Activated CD4-positive, alpha-beta T cell treated with anti-CD3 and anti-CD28 coated beads, Interleukin-2, amount 50 U/mL, for 48 hours (primary cell): ENCODE measurements around the gene SECISBP2.
A peak's percentile ranks its signal among the peaks of the same experiment; 100 is the strongest.

Source experiments
- DNase-seq, 2 experiments: peaks; one replicate each; pipeline ENCODE4 v3.0.0-alpha.2; 2020

The SECISBP2 gene

DNA sequence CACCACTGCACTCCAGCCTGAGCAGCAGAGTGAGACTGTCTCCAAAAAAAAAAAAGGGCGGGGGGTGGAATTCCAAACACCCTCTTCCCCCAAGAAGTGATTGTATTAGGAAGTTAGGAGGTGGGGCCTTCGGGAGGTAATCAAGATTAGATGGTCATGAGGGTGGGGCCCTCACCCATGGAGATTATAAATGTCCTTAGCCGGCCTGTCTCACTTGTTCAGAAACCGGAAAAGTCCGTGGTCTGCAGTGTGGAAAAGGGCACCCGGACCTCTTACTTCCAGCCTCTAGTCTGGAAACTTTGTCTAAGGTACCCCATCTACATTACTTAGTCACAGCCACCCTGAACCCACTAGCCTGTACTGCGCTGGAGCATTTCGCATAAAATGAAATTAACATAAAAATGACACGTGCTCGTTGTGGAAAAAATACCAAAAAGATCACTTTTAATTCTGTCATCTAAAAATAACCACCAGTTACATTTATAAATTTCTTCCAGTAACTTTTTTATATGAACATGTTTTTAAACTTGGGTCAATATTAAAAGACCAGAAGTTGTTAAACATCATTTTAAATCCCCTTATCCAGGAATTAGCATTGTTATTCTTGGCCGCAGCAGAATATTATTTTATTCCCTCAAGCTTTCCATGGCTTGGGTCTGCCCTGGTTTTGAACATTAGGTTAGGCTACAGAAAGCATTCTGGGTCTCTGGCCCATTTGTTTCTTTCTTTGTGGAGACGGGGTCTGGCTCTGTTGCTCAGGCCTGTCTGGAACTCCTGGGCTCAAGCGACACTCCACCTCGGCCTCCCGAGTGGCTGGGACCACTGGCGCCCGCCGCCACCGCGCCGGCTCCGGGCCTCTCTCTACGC is 8.5 kb upstream of the SECISBP2 start:
- peak in 1 of 2 experiments; percentile 12 for DNase-seq

GRCh38 chr9:89310475-89311345 is 7.6 kb upstream of the SECISBP2 start, which contains the start of gene CKS2:
Gene CKS2 (plus strand): TSS chr9:89311195. CDS start chr9:89311293, 98 bp downstream.
- peak; percentile 99 to 100 for DNase-seq

DNA sequence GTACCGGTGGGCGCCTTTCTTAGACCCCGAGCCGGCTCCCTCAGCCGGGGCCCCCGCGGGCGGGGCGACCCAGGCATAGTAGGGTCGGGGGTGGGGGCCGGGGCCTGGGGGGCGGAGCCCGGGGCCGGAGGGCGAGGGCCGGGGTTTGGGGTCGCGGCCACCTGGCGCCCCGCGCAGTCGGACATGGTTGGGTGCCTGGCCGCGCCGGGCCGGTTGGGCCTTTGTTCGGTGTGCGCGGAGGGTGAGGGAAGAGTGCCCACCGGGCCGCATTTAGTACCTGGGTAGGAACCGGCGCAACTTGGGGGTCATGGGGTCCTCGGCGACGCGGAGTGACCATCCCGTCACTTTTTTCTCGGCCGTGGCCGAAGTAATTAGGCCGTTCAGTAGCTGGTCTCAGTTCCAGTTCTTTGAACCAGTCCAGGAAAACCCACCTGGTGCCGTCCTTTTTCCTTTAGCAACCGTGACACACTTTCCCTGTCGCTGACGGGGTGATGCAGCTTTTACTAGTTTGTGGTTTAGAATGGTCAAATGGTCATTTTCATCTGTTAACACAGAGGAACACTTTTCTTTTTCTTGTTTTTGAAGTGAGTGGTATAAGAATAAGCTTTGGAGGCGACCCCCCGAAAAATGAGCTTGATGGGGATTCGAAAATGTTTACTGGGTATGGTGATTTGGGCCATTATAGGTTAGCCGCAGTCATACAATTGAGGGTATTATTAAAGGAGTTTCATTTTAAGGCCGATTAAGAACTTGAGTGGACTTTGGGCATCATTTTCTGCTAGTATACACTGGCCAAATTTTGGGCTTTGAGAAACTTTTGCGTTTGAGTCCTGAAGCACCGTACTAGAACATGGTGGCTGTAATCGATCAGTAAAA is 6.7 kb upstream of the SECISBP2 start:
- peak in 1 of 2 experiments; percentile 21 for DNase-seq

DNA sequence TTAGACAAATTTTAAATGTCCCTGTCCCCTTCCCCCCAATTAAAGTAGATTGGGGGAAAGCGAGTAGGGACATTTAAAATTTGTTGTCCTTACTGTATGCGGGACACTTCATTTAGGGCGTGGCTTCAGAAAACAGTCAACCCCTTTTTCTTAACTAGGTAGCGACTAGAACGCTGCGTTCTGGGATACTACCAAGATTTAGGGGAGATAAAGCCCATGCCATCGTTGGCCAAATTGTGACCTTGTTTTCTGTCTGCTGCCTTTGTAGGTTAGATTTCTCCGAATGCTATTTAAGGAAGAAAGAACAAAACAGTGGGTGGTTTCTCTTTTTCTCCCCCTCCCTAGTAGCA is 6.1 kb upstream of the SECISBP2 start:
- peak in 1 of 2 experiments; percentile 14 for DNase-seq

DNA sequence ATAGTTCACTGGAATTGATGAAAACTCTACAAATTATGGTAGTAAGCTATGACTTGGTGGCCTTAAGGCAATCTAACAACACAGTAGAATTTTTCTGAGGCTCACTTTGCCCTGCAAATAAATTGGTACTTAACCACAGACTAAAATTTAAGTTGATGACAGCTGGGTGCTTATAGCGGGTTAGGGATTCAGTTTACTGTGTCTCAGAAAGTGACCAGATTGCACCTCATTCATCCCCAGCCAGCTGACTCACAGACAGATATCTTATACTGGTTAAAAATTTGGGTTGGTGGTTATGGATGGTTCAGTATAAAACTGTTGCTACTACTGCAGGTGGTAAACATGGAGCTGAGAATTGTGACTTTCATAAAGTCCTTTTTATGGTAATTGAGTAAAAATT is 4.5 kb upstream of the SECISBP2 start:
- no peak for DNase-seq

- no peak for DNase-seq
Measured at GRCh38 chr9:89314955-89315354, 3.3 kb upstream of the SECISBP2 start.

- no peak for DNase-seq
Measured at GRCh38 chr9:89315482-89315881, 2.8 kb upstream of the SECISBP2 start.

DNA sequence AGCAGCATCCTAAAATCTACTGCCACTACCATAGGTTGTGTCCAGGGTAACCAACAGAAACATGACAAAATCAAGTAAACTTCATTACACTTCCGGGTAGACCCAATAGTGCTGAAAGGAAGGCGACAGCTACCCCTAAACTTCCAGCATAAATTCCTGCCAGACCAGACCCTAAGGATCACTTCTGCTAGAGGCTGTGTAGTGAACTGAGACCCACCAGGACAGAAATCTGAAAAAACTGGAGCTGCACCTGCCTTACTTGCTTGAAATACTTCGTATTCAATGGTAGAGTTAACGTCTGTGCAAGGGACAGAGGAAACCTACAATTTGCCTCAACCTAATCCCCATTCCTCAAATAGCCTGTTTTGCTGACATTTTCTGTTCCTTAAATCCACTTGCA is 1.0 kb upstream of the SECISBP2 start:
- no peak for DNase-seq

DNA sequence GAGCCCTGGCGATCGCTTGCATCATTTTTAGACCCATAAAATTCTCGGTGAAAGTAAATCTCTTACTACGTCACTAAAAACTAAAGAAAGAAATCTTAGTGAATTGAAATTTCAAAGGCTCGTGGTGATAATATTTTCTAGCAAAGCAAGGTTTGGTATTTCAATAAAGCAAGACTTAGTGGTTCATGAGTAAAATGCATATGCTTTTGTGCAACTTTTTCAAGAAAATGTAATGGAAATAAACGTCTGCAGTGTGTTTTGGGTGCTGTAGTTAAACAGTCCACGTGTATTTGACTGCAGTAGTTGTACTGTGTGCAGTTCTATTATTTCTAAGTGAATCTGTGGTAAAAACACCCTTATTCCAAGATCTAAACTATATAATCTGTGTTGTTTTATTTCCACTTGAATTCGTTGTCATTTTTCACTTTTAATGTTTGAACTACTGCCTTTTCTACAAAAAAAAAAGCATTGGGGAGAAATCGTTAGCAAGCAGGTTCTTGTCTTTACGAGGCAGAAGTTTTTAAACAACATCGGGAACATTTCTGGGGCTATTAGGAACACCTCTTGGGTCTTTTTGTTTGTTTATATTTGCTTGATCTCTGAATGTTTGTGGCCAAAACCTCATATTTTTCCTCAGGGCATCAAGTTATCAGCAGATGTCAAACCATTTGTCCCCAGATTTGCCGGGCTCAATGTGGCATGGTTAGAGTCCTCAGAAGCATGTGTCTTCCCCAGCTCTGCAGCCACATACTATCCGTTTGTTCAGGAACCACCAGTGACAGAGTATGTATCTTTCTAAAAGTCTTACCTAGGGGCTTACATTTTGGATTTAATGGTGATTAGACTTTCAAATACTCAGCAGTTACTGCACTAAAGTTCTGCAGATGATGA is 960 bp downstream of the SECISBP2 start:
- DNase-seq: peak in 1 of 2 experiments; percentile 20

GRCh38 chr9:89323390-89323789 is 5.1 kb downstream of the SECISBP2 start:
- DNase-seq: no peak

GRCh38 chr9:89325733-89326132 is 7.4 kb downstream of the SECISBP2 start:
- no peak for DNase-seq

- no peak for DNase-seq
Measured at GRCh38 chr9:89328064-89328463, 9.8 kb downstream of the SECISBP2 start.

GRCh38 chr9:89329917-89330316 is 11.6 kb downstream of the SECISBP2 start:
- DNase-seq: no peak

DNA sequence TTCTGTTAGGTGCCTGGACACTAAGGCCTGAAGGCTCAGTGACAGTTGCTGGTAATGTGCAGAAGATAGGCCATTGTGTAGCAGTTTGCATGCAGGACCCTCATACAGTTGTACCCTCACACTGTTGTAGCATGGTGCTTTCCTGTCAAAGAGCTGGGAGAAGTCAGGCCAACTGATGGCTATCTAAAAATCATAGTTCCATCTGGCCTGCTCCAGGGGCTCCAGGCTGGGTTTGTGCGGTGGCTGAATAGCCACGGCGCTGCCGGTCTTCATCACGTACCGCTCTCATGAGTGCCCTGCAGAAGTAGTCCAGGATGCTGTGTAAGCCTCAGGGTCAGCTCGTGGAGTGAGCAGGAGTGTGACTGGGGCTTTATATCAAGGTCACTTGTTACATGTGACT is 12.2 kb downstream of the SECISBP2 start:
- no peak for DNase-seq

DNA sequence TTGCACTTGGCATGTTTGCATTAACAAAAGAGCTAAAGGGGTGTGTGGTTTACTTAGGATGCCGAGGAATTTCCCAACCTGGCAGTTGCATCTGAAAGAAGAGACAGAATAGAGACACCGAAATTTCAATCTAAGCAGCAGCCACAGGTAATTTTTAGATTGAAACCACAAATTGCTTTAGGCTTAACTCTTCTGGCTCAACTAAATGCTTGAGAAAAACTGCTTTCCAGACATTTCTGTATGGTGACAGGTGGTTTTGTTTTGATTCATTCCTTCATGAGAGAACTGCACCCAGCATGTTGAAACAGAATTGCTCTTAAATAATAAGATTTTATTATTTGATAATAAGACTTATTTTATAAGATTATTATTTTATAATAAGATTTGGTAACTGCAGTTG is 21.5 kb downstream of the SECISBP2 start:
- no peak for DNase-seq

DNA sequence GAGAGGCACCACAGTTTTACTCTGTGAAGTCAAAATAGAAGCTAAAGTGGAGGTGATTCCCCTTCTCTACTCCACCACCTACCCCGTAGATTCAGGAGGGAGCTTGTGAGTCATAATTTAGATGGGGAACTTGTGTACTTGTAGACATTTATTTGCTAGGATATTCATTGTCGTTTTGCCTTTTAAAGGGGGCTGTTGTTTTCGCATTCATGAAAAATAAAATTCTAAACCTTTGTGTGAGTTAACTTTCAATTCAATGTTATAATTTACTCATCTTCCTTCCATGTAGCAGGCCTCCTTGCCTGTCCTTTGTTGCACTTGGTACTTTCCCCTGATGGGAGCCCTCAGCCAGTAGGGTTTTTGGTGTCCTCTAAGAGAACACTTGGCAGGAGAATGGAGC is 22.0 kb downstream of the SECISBP2 start:
- no peak for DNase-seq

DNA sequence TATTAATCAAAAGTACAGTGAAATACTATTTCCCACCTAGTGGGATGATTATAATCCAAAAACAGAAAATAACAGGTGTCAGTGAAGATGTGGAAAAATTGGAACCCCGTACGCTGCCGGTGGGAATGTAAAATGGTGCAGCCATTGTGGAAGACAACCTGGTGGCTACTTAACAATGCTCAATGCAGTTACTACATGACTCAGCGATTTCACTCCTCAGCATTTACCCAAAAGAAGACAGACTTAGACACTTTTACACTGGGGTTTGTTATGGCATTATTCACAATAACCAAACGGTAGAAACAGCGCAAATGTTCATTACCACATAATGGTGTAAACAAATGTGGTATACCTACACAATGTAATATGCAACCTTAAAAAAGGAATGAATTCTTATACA is 23.9 kb downstream of the SECISBP2 start:
- DNase-seq: no peak

- DNase-seq: no peak
Measured at GRCh38 chr9:89342948-89343347, 24.6 kb downstream of the SECISBP2 start.

- peak in 1 of 2 experiments; percentile 42 for DNase-seq
Measured at GRCh38 chr9:89343812-89344211, 25.5 kb downstream of the SECISBP2 start.

- DNase-seq: no peak
Measured at GRCh38 chr9:89345476-89345875, 27.2 kb downstream of the SECISBP2 start.

DNA sequence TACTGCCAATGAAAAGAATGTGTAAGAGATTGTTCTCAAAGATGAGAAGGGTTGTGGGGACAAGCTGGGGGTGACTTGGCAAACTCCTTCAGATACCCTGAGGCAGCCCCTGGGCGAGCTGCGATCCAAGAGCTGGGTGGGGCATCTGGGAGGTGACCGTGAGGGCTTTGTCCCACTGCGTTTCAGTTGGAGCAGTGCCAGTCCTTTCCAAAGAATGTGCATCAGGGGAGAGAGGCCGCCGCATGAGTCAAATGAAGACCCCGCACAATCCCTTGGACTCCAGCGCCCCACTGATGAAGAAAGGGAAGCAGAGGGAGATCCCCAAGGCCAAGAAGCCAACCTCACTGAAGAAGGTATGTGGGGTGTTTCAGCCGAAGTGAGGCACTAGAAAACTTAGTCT is 28.4 kb downstream of the SECISBP2 start:
- DNase-seq: no peak

DNA sequence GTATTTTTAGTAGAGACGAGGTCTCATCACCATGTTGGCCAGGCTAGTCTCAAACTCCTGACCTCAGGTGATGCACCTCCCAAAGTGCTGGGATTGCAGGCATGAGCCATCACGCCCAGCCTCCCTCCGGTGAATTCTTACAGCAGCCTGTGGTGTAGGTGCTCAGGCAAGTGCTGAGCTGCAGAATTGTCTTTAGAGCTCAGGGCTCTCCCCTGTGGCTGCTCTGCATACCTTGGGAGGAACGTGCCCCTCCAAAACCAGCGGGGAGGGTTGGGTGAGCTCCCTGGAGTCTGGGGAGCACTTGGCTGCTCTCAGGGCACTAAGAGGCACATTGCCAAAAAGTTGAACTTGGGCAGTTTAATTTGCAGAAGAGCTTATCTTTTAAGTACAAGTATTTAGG is 29.4 kb downstream of the SECISBP2 start:
- no peak for DNase-seq
